Measurements from ENCODE around the gene PGBD4. TPM values are rescaled to one million over a fixed set of nuclear protein-coding genes. Genes with fewer than 3 reads are reported as not detected.

The PGBD4 gene
- total and polyA plus RNA-seq, 2 donors (not counting 1 experiment from before 2014, with no cell fraction given) = 1.4 to 3.0 TPM

DNA sequence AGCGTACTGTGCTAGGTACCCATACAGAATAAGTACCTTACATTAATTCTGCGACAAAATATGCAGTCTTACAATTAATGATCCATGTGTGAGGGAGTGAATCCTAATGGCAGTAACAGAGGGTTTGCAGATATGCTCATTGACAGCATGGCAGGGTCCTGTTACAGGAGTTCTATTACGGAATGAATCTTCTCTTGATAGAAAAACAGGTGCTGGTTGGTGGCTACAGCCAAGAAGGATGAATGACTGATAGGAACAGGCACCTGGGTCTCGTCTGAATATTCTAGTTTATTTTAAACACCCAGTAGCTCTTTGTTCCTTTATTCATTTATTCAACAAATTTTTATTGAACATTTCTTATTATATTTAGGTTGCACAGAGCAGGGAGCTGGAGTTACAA lies 22.8 kb downstream of the PGBD4 start:
- Histone ChIP-seq H3K4me3 (replicated peaks in 1 of 4; ENCODE audit: control extremely low read depth in 1 of 4, insufficient read depth in 1 of 4, low read depth in 3 of 4, low read length in 4 of 4) (no peak overlapping the region), H2AFZ (ENCODE audit: low read length) (no peak overlapping the region), H3K27ac (ENCODE audit: insufficient read depth, low read length) (no peak overlapping the region), H3K9me3 (ENCODE audit: control insufficient read depth, insufficient read depth, low read depth, low read length) (no peaks in the 10 kb centered on the region), H4K20me1 (ENCODE audit: control insufficient read depth, extremely low read depth, insufficient read depth, low read length) (no peaks in the 10 kb centered on the region), H3K4me2 (ENCODE audit: extremely low read depth, insufficient read depth, low read length) (no peak overlapping the region), H3K27me3 (ENCODE audit: control insufficient read depth, insufficient read depth, low read length) (no peaks in the 10 kb centered on the region), H3K9ac (ENCODE audit: insufficient read depth, low read length) (no peak overlapping the region), H3K36me3 (ENCODE audit: control insufficient read depth, insufficient read depth, low read length) (no peaks in the 10 kb centered on the region), H3K4me1 (ENCODE audit: control insufficient read depth, extremely low read depth, insufficient read depth, low read length) (no peaks in the 10 kb centered on the region), H3K79me2 (ENCODE audit: control insufficient read depth, insufficient read depth, low read length) (no peaks in the 10 kb centered on the region)
- DNase-seq (ENCODE audit: low read depth in 2 of 2) = no peak
- TF ChIP-seq CTCF (conservative IDR thresholded peaks at IDR 0.05 in 1 of 2, IDR thresholded peaks at IDR 0.05 in 1 of 2; ENCODE audit: low read depth in 1 of 2, low read length in 2 of 2) (no peak), EZH2 (IDR thresholded peaks at IDR 0.05; ENCODE audit: low read length, missing control alignments) (no peak)

DNA sequence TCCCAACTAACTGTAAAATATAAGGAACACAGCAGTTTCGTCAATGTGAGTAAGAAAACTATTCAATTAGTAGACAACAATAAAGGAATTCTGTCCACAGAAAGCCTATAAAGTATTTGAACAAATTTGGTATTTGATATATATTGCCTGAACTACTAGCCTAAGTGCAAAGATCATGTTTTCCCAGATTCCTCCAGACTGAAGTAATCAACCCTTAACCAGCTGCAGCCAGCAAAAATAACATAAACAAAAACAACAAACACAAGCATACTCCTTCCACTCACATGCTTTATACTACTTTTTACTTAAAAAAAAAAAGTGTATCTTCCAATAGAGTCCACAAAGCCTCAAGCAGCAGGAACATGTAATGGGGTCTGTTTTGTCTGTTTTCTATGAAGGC lies 24.1 kb downstream of the PGBD4 start:
- no peaks in the 10 kb centered on the region for H3K27me3 ChIP-seq (ENCODE audit: control insufficient read depth, insufficient read depth, low read length)
- no peak overlapping the region for H3K4me3 ChIP-seq (replicated peaks in 1 of 4; ENCODE audit: control extremely low read depth in 1 of 4, insufficient read depth in 1 of 4, low read depth in 3 of 4, low read length in 4 of 4)
- no peak overlapping the region for H3K27ac ChIP-seq (ENCODE audit: insufficient read depth, low read length)
- H3K9me3 ChIP-seq (ENCODE audit: control insufficient read depth, insufficient read depth, low read depth, low read length) = no peaks in the 10 kb centered on the region
- H3K4me1 ChIP-seq (ENCODE audit: control insufficient read depth, extremely low read depth, insufficient read depth, low read length) = no peaks in the 10 kb centered on the region
- no peak overlapping the region for H2AFZ ChIP-seq (ENCODE audit: low read length)
- no peaks in the 10 kb centered on the region for H4K20me1 ChIP-seq (ENCODE audit: control insufficient read depth, extremely low read depth, insufficient read depth, low read length)
- H3K36me3 ChIP-seq (ENCODE audit: control insufficient read depth, insufficient read depth, low read length) = no peaks in the 10 kb centered on the region
- TF ChIP-seq CTCF (conservative IDR thresholded peaks at IDR 0.05 in 1 of 2, IDR thresholded peaks at IDR 0.05 in 1 of 2; ENCODE audit: low read depth in 1 of 2, low read length in 2 of 2) = no peak
- no peak for TF ChIP-seq EZH2 (IDR thresholded peaks at IDR 0.05; ENCODE audit: low read length, missing control alignments)
- no peak overlapping the region for H3K4me2 ChIP-seq (ENCODE audit: extremely low read depth, insufficient read depth, low read length)
- no peak overlapping the region for H3K9ac ChIP-seq (ENCODE audit: insufficient read depth, low read length)
- H3K79me2 ChIP-seq (ENCODE audit: control insufficient read depth, insufficient read depth, low read length) = no peaks in the 10 kb centered on the region
- no peak for DNase-seq (ENCODE audit: low read depth in 2 of 2)

GRCh38 chr15:34126522-34126921 lies 24.6 kb downstream of the PGBD4 start:
- no peak overlapping the region for H3K9ac ChIP-seq (ENCODE audit: insufficient read depth, low read length)
- TF ChIP-seq EZH2 (IDR thresholded peaks at IDR 0.05; ENCODE audit: low read length, missing control alignments) = no peak
- TF ChIP-seq CTCF (conservative IDR thresholded peaks at IDR 0.05 in 1 of 2, IDR thresholded peaks at IDR 0.05 in 1 of 2; ENCODE audit: low read depth in 1 of 2, low read length in 2 of 2) = no peak
- no peaks in the 10 kb centered on the region for H3K27me3 ChIP-seq (ENCODE audit: control insufficient read depth, insufficient read depth, low read length)
- no peak for DNase-seq (ENCODE audit: low read depth in 2 of 2)
- no peak overlapping the region for H3K4me3 ChIP-seq (replicated peaks in 1 of 4; ENCODE audit: control extremely low read depth in 1 of 4, insufficient read depth in 1 of 4, low read depth in 3 of 4, low read length in 4 of 4)
- no peak overlapping the region for H3K27ac ChIP-seq (ENCODE audit: insufficient read depth, low read length)
- no peaks in the 10 kb centered on the region for H3K4me1 ChIP-seq (ENCODE audit: control insufficient read depth, extremely low read depth, insufficient read depth, low read length)
- H3K79me2 ChIP-seq (ENCODE audit: control insufficient read depth, insufficient read depth, low read length) = no peaks in the 10 kb centered on the region
- H2AFZ ChIP-seq (ENCODE audit: low read length) = no peak overlapping the region
- H3K36me3 ChIP-seq (ENCODE audit: control insufficient read depth, insufficient read depth, low read length) = no peaks in the 10 kb centered on the region
- H3K4me2 ChIP-seq (ENCODE audit: extremely low read depth, insufficient read depth, low read length) = no peak overlapping the region
- H4K20me1 ChIP-seq (ENCODE audit: control insufficient read depth, extremely low read depth, insufficient read depth, low read length) = no peaks in the 10 kb centered on the region
- no peaks in the 10 kb centered on the region for H3K9me3 ChIP-seq (ENCODE audit: control insufficient read depth, insufficient read depth, low read depth, low read length)

All from fibroblast of lung (primary cell).